GM23338 (cell line): ENCODE measurements around the gene LEO1.

Experiments
- CREB1 ChIP-seq: fragments of 250-450 bp; sonication (Bioruptor Pico); IDR thresholded peaks from 2 replicates; pipeline ENCODE4 v1.5.0; 2020; ENCODE audit warnings: low read depth, mild to moderate bottlenecking, moderate library complexity
- EZH2 ChIP-seq: fragments of 200-600 bp; sonication (generic); IDR thresholded peaks from one replicate; pipeline ENCODE4 v1.8.0; 2017; ENCODE audit warnings: antibody characterized with exemption, mild to moderate bottlenecking, low read depth; ENCODE audit not compliant: unreplicated experiment
- EZH2phosphoT487 ChIP-seq: fragments of 200-600 bp; sonication (generic); IDR thresholded peaks from one replicate; pipeline ENCODE4 v1.8.1; 2018; ENCODE audit warnings: antibody characterized with exemption; ENCODE audit not compliant: unreplicated experiment
- TF ChIP-seq, protein P1 (sequence below), 2 experiments: fragments of 200-600 bp in 1 of 2; sonication (generic) in 1 of 2; conservative IDR thresholded peaks; 2 replicates each; pipeline versions ENCODE4 v1.5.1 to v1.6.1; 2016 to 2017; ENCODE audit warnings: antibody characterized with exemption in 2 of 2, low read depth in 2 of 2, mild to moderate bottlenecking in 2 of 2, moderate library complexity in 1 of 2

DNA sequence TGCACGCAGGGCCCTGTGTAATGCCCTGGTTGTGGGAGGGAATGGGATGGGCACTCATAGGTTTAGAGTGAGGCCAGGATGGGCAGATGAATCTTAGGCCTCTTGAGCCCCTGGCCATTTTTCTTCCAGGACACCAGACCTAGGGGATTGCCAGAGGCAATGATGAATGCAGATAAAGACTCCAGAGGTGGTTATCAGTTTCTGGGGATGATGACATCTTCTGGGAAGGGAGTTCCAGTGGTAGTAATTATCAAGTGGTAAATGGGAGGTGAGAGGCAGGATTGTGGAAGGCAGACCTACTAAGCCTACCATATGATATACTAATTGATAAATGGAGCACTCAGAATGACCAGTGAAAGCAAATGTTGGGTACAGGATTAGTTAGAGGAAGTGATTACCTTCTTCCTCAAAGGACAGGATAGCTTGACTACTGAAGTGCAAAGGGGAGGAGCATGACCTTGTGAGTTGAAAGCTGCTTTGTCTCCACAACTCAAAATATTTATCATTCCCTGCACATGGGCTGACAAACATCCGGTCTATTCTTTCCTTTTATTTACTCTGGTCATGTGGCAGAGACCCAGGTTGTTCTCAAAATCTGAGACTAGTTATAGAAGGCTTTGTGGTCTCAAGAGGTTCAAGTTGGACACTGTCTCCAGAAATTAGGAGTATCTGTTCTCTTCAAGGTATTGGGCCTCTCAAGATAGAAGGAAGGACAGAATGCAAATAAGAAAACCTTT is 37.3 kb upstream of the LEO1 start:
- no peak for TF ChIP-seq EZH2
- TF ChIP-seq CREB1 (CRISPR knock-in tag) = no peak
- TF ChIP-seq, protein P1, sequence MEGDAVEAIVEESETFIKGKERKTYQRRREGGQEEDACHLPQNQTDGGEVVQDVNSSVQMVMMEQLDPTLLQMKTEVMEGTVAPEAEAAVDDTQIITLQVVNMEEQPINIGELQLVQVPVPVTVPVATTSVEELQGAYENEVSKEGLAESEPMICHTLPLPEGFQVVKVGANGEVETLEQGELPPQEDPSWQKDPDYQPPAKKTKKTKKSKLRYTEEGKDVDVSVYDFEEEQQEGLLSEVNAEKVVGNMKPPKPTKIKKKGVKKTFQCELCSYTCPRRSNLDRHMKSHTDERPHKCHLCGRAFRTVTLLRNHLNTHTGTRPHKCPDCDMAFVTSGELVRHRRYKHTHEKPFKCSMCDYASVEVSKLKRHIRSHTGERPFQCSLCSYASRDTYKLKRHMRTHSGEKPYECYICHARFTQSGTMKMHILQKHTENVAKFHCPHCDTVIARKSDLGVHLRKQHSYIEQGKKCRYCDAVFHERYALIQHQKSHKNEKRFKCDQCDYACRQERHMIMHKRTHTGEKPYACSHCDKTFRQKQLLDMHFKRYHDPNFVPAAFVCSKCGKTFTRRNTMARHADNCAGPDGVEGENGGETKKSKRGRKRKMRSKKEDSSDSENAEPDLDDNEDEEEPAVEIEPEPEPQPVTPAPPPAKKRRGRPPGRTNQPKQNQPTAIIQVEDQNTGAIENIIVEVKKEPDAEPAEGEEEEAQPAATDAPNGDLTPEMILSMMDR (conservative IDR thresholded peaks at IDR 0.05; ENCODE audit: low read depth in 2 of 2) = no peak
- no peak for TF ChIP-seq EZH2phosphoT487
